ENCODE measurements around the gene ST3GAL5.

- no peak for TF ChIP-seq CTCF (conservative IDR thresholded peaks at IDR 0.05)
- TF ChIP-seq EZH2 (IDR thresholded peaks at IDR 0.05; ENCODE audit: low read depth): no peak
These were observed 101.4 kb downstream of the ST3GAL5 start for GRCh38 chr2:85787282-85787980.
